NCI-H345 treated with DMSO at 0.1 percent for 48 hours (cell line): ENCODE data around the gene SH2D6.
"Not testable (repeated sequence)": the region's sequence is repeated elsewhere in the genome, so short reads cannot be mapped to it uniquely, and the experiment has no call there.

Source experiments
- DNase-seq: peaks from one replicate; lab custom pipeline; 2025; ENCODE audit not compliant: unreplicated experiment; lab: John Stamatoyannopoulos, UW

Gene SH2D6

GRCh38 chr2:85439025-85439472 lies 20.5 kb downstream of the SH2D6 start:
- DNase-seq, result no peak

DNA sequence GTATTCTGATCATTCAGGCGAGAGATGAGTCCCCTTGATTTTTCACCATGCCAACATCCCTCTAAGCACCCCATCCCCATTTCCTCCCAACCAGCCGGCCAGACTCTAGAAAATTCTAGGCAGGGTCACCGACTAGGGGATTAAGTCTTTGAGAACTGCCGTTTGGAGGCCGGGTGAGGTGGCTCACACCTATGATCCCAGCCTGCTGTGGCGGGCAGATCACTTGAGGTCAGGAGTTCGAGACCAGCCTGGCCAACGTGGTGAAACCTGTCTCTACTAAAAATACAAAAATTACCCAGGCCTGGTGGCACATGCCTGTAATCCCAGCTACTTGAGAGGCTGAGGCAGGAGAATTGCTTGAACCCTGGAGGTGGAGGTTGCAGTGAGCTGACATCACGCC lies 21.1 kb downstream of the SH2D6 start:
- DNase-seq, result not testable (repeated sequence)

DNA sequence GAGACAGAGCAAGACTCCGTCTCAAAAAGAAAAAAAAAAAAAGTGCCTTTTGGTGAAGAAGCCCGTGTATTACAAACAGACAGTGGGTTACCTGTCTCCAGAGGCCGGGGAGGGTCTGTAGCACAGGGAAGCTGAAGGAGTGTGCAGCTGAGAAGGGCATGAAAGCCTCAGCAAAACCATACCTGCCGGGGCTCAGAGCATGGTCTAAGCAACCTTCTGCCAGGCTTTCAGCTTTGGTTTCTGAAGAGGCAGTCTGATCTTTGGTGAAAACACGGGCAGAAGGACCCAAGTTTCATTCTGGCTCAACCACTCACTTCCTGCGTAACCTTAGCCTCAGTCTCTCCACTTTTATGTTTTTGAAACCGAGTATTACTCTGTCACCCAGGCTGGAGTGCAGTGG lies 21.5 kb downstream of the SH2D6 start:
- no peak for DNase-seq

GRCh38 chr2:85440729-85441128 lies 22.2 kb downstream of the SH2D6 start:
- no peak for DNase-seq

- no peak for DNase-seq
Observed at GRCh38 chr2:85441864-85442263, 23.4 kb downstream of the SH2D6 start.

DNA sequence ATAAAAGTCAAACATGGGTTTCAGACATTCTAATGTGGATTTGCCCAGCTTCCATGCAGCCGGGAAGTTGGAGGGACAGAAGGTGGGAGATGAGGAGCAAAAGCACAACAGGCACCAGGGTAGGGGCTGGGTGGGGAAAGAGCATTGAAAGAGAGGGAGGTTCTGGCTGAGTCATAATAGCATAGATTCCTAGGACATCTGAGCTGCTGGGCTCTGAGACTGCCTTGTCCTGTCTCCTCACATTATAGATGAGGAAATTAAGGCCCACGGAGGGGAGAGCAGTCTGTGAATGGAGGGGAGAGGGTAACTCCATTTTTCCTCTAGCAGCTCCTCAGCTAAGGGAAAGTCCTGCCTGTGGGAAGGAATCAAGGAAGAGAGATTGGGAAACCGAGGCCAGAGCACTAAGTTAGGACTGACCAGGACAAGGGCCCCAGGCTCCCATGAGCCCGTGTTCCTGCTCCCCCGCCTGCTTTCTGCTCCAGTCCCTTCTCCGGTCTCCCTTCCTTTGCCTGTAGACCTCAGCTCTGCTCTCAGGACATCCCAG lies 26.2 kb downstream of the SH2D6 start:
- DNase-seq, result no peak

- DNase-seq, result no peak
Observed at GRCh38 chr2:85445316-85446295, 27.1 kb downstream of the SH2D6 start.

DNA sequence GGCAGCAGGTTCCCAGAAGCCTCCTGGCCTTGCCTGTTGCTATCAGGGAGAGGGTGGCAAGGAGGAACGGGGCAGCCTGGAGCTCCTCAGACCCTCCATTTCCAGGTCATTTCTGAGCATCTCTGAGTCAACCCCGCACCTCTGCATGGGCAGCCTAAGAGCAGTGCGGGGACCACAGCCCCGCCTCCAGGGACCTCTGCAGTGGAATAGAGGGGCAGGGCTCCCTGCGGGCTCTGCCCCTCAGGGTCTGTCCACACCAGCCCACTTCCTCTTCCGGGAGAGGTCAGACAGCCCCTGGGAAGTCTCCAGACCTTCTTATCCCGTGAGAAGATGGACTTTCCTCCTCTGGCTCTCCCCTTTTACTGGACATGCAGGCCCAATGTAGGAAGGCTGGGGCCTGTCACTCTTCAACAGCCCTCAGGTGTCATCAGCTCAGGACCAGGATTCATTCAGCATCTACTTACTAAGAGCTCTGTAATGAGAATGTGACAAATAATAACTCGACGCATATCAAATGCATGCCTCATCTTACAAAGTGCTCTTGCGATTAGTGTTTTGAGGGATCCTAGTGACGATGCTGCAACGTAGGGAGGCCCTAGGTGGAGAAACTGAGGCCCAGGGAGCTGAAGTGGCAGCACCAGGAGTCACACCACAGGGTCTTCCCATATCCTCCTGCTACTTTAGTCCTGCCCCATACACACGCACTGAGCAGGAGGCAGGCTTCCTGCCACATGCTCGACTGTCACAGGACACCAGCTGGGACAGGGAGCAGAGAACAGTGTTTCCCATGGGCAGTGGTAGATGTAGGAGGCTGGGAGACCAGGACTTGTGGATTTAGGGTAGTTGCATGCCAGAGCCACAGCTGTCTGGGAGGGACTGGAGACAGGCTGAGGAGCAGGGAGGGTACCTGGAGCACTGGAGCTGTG lies 28.0 kb downstream of the SH2D6 start:
- DNase-seq, result no peak

GRCh38 chr2:85447222-85447585 lies 28.7 kb downstream of the SH2D6 start:
- no peak for DNase-seq

DNA sequence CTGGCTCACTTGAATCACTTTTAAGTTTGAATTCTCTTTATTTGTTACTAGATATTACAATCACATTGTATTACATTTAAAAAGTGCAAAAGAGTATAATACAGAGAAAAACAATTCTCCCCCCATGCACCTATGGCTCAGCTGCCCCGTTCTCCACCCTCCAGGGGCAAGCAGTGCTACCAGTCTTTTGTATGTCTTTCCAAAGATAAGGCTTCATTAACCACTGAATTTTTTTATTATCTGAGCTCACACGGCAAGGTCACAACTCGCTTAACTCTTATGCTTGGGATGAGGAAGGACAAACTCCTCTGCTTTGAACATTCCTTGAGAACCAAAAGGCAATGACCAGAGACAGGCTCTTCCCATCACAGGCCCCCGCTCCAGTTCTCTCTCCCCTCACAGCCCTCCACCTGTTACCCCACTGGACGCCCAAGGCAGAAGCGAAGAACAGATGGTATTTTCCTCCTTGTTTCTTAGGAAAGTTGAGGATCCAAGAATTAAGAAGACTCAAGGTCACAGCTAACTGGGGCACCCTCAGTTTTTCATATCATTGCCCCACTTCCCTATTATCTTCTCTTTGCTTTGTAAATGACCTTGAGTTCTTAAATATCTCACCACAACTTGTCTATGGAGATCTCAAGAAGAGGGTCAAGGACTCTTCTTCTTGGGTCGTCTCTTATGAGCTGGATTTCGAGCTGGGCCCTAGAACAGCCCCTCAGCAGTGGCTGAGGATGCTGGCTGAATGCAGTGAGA lies 30.1 kb downstream of the SH2D6 start:
- DNase-seq, result no peak

GRCh38 chr2:85449214-85449588 lies 30.7 kb downstream of the SH2D6 start:
- DNase-seq, result no peak

DNA sequence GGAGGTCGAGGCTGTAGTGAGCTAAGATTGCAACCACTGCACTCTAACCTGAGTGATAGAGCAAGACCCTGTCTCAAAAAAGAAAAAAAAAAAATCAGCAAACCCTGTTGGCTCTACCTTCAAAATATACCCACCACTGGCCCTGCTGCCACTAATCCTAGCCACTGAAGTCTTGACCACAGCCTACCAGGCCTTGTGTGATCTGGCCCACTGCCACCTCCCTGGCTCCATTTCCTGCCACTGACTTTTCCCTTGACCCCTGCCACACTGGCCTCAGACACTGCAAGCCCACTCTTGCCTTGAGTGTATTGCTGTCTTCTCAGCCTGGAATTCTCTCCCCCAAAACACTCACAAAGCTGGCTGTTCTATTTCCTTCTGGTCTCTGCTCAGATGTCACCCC lies 33.7 kb downstream of the SH2D6 start:
- no peak for DNase-seq

- no peak for DNase-seq
Observed at GRCh38 chr2:85453571-85453970, 35.1 kb downstream of the SH2D6 start.

GRCh38 chr2:85455552-85456090 lies 37.1 kb downstream of the SH2D6 start:
- no peak for DNase-seq

GRCh38 chr2:85457043-85457442 lies 38.5 kb downstream of the SH2D6 start:
- DNase-seq, result no peak

DNA sequence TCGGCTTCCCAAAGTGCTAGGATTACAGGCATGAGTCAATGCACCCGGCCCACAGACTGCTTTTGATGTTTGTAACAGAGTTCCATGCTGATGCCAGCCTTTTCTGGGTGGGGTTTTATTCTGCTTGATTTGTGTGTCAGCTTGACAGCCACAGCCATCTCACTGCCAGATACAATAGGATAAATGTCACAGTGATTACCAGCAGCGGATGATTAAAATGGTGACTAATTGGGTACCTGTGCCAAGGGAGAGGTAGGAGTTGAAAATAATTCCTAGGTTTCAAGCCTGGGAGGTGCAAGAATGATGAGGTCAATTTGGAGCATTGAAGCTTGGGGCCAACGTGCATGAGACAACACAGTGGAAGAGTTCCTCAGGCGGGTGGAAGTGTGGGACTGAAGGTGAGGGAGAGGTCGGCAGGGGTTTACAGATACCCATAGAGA lies 39.4 kb downstream of the SH2D6 start:
- no peak for DNase-seq

GRCh38 chr2:85458601-85459563 lies 40.4 kb downstream of the SH2D6 start:
- DNase-seq, result no peak

GRCh38 chr2:85459771-85460170 lies 41.3 kb downstream of the SH2D6 start:
- DNase-seq, result no peak

- DNase-seq, result no peak
Observed at GRCh38 chr2:85462322-85462721, 43.8 kb downstream of the SH2D6 start.
